Panc1 (cell line): ENCODE data around the gene CASP4.

ENCODE experiments used
- SIN3A ChIP-seq: IDR thresholded peaks from 2 replicates; pipeline ENCODE4 v1.6.1; 2012; ENCODE audit warnings: low read depth, mild to moderate bottlenecking, low read length, moderate library complexity, borderline replicate concordance; ENCODE audit not compliant: insufficient read depth
- TF ChIP-seq, protein P1 (sequence below): fragments of 450-650 bp; IDR thresholded peaks from 2 replicates; pipeline ENCODE4 v1.5.1; 2017; ENCODE audit warnings: mild to moderate bottlenecking

DNA sequence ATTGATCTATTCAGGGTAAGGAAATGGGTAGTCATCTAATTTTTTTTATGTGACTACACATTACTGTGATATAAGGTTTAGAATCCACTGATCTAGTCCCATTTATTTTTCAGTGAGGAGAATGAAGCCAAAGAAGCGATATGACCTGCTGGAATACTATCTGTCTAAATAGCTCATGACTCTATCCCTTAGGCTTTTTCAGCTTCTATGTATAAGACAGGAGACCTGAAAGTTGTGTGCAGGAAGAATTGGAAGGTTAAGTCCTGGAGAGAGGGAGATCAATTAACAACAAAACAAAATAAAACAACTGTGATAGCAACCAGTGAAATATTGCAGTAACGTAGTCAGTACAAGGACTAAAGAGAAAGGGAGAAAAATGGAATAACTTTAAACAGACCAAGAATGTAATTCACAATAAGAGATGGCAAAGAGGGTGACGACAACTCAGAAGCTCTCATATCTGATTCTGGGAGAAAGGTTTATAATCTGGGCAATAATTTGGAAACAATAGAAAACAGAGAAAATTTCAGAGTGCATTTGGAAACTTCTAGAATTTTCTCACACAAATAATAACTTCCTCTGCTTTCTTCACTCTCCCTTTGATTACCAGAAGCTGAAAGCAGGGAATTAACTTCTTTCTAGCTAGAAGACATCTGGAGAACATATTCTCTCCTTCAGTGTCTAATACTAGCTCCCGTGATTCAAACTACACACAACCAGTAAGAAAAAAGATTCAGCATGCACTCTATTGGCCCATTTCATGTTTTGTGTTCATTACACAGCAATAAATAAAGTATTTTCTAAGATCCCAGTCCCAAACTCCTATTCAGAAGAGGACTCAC is 50.9 kb downstream of the CASP4 start:
- TF ChIP-seq, protein P1, sequence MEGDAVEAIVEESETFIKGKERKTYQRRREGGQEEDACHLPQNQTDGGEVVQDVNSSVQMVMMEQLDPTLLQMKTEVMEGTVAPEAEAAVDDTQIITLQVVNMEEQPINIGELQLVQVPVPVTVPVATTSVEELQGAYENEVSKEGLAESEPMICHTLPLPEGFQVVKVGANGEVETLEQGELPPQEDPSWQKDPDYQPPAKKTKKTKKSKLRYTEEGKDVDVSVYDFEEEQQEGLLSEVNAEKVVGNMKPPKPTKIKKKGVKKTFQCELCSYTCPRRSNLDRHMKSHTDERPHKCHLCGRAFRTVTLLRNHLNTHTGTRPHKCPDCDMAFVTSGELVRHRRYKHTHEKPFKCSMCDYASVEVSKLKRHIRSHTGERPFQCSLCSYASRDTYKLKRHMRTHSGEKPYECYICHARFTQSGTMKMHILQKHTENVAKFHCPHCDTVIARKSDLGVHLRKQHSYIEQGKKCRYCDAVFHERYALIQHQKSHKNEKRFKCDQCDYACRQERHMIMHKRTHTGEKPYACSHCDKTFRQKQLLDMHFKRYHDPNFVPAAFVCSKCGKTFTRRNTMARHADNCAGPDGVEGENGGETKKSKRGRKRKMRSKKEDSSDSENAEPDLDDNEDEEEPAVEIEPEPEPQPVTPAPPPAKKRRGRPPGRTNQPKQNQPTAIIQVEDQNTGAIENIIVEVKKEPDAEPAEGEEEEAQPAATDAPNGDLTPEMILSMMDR = no peak
- no peak for TF ChIP-seq SIN3A
